HepG2 (cell line): ENCODE measurements around the gene SNAPIN. TPM values are rescaled to one million over a fixed set of nuclear protein-coding genes. Genes with fewer than 3 reads are reported as not detected.
A peak's percentile ranks its signal among the peaks of the same experiment; 100 is the strongest.

Experiments used
- ARNTL ChIP-seq: sonication (generic); formaldehyde crosslinking; IDR thresholded peaks from 2 replicates; pipeline ENCODE4 v1.4.0; 2020; ENCODE audit warnings: mild to moderate bottlenecking, missing genetic modification reagents
- GATAD1 ChIP-seq: IDR thresholded peaks from 2 replicates; pipeline ENCODE4 v1.6.1; 2016; ENCODE audit warnings: missing genetic modification reagents, missing compliant biosample characterization
- JUND ChIP-seq: sonication (generic); formaldehyde crosslinking; IDR thresholded peaks from 2 replicates; pipeline ENCODE4 v1.8.0; 2022; ENCODE audit warnings: mild to moderate bottlenecking, missing genetic modification reagents
- MXD3 ChIP-seq: IDR thresholded peaks from 2 replicates; pipeline ENCODE4 v1.6.1; 2016; ENCODE audit warnings: mild to moderate bottlenecking, missing biosample characterization, missing genetic modification reagents
- NONO ChIP-seq, 2 experiments: fragments of 450-650 bp in 1 of 2; sonication (generic) in 1 of 2; formaldehyde crosslinking in 1 of 2; IDR thresholded peaks in 1 of 2; conservative IDR thresholded peaks in 1 of 2; 2 replicates each; pipeline versions ENCODE4 v1.6.1 to v1.8.0; 2017 to 2022; ENCODE audit warnings: mild to moderate bottlenecking in 1 of 2, missing genetic modification reagents in 1 of 2, moderate library complexity in 1 of 2
- SMAD9 ChIP-seq: sonication (generic); formaldehyde crosslinking; IDR thresholded peaks from 2 replicates; pipeline ENCODE4 v1.5.1; 2020; ENCODE audit warnings: mild to moderate bottlenecking, missing genetic modification reagents
- SP140L ChIP-seq: sonication (generic); formaldehyde crosslinking; IDR thresholded peaks from 2 replicates; pipeline ENCODE4 v1.4.0; 2020; ENCODE audit warnings: missing genetic modification reagents, borderline replicate concordance
- TSC22D2 ChIP-seq: sonication (generic); formaldehyde crosslinking; IDR thresholded peaks from 2 replicates; pipeline ENCODE4 v1.5.1; 2020; ENCODE audit warnings: missing genetic modification reagents, mild to moderate bottlenecking, borderline replicate concordance
- ZBTB46 ChIP-seq: sonication (generic); formaldehyde crosslinking; IDR thresholded peaks from 2 replicates; pipeline ENCODE4 v1.4.0; 2020; ENCODE audit warnings: mild to moderate bottlenecking, missing genetic modification reagents, borderline replicate concordance
- ZNF549 ChIP-seq: sonication (generic); formaldehyde crosslinking; IDR thresholded peaks from 2 replicates; pipeline ENCODE4 v1.5.0; 2020; ENCODE audit warnings: missing genetic modification reagents
- ZNF781 ChIP-seq: sonication (generic); formaldehyde crosslinking; IDR thresholded peaks from 2 replicates; pipeline ENCODE4 v1.5.1; 2020; ENCODE audit warnings: borderline replicate concordance, mild to moderate bottlenecking, missing genetic modification reagents; ENCODE audit errors: not compliant biosample characterization
- polyA plus RNA-seq, 8 experiments: library from polyadenylated mRNA; depleted of rRNA in 3 of 8; stranded (reverse) in 7 of 8; unstranded in 1 of 8; fragments of >200 nt; fragmentation: Illumina TruSeq in 4 of 8; extraction: Trizol in 4 of 8; gene quantifications; 2 replicates each; pipeline versions ENCODE4 v1.2.1 to v1.2.3, GENCODE V29; 2011 to 2016; ENCODE audit warnings: low read depth in 4 of 8, missing spikeins in 1 of 8, mixed read lengths in 1 of 8; ENCODE audit not compliant: insufficient read depth in 1 of 8
- total RNA-seq, 5 experiments: library from RNA; depleted of rRNA; stranded (reverse); fragments of >200 nt; fragmentation: Illumina TruSeq; extraction: Trizol; gene quantifications; 2 replicates each; pipeline ENCODE4 v1.2.3, GENCODE V29; 2016; ENCODE audit warnings: low read depth in 1 of 5
- TF ChIP-seq, protein P1 (sequence below): sonication (generic); formaldehyde crosslinking; IDR thresholded peaks from 2 replicates; pipeline ENCODE4 v1.8.0; 2022; ENCODE audit warnings: missing genetic modification reagents, mild to moderate bottlenecking, inconsistent platforms, borderline replicate concordance
- TF ChIP-seq, protein P2 (sequence below): sonication (generic); formaldehyde crosslinking; IDR thresholded peaks from 2 replicates; pipeline ENCODE4 v1.5.0; 2020; ENCODE audit warnings: missing genetic modification reagents
- TF ChIP-seq, protein P3 (sequence below): sonication (generic); formaldehyde crosslinking; conservative IDR thresholded peaks from 2 replicates; pipeline ENCODE4 v1.8.0; 2022; ENCODE audit warnings: missing genetic modification reagents

SNAPIN gene
- total and polyA plus RNA-seq, 2 of the 13 experiments (the other 11 are each of a cell fraction or from before 2014, with no cell fraction given): 23.9 to 25.7 TPM

GRCh38 chr1:153627715-153628626 is 30.5 kb upstream of the SNAPIN start, which contains the start of gene S100A1 (continued):
- TF ChIP-seq, protein P1, sequence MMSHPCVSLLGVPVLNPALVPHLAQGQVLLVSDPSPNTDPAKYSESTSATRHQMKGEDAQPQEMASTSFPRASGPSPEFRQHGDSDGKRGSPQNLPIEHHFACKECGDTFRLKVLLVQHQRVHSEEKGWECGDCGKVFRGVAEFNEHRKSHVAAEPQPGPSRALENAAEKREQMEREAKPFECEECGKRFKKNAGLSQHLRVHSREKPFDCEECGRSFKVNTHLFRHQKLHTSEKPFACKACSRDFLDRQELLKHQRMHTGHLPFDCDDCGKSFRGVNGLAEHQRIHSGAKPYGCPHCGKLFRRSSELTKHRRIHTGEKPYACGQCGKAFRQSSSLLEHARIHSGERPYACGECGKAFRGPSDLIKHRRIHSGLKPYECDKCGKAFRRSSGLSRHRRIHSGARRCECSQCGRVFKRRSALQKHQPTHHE (CRISPR knock-in tag): no peak
- TF ChIP-seq ARNTL (CRISPR knock-in tag) (no peak), TSC22D2 (peak; percentile 17; the same call in 1 of the 2 replicates), JUND (CRISPR knock-in tag) (no peak), MXD3 (CRISPR knock-in tag) (no peak), ZNF549 (CRISPR knock-in tag) (no peak), NONO (IDR thresholded peaks at IDR 0.05) (no peak), NONO (CRISPR knock-in tag; conservative IDR thresholded peaks at IDR 0.05) (0 out of 2 replicates have a peak, but pooled peaks have one; percentile 4), GATAD1 (CRISPR knock-in tag) (0 out of 2 replicates have a peak, but pooled peaks have one; percentile 15), SMAD9 (no peak), ZNF781 (CRISPR knock-in tag) (no peak), SP140L (CRISPR knock-in tag) (no peak), ZBTB46 (CRISPR knock-in tag) (0 out of 2 replicates have a peak, but pooled peaks have one; percentile 46)
- TF ChIP-seq, protein P2, sequence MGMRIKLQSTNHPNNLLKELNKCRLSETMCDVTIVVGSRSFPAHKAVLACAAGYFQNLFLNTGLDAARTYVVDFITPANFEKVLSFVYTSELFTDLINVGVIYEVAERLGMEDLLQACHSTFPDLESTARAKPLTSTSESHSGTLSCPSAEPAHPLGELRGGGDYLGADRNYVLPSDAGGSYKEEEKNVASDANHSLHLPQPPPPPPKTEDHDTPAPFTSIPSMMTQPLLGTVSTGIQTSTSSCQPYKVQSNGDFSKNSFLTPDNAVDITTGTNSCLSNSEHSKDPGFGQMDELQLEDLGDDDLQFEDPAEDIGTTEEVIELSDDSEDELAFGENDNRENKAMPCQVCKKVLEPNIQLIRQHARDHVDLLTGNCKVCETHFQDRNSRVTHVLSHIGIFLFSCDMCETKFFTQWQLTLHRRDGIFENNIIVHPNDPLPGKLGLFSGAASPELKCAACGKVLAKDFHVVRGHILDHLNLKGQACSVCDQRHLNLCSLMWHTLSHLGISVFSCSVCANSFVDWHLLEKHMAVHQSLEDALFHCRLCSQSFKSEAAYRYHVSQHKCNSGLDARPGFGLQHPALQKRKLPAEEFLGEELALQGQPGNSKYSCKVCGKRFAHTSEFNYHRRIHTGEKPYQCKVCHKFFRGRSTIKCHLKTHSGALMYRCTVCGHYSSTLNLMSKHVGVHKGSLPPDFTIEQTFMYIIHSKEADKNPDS: no peak
- TF ChIP-seq, protein P3, sequence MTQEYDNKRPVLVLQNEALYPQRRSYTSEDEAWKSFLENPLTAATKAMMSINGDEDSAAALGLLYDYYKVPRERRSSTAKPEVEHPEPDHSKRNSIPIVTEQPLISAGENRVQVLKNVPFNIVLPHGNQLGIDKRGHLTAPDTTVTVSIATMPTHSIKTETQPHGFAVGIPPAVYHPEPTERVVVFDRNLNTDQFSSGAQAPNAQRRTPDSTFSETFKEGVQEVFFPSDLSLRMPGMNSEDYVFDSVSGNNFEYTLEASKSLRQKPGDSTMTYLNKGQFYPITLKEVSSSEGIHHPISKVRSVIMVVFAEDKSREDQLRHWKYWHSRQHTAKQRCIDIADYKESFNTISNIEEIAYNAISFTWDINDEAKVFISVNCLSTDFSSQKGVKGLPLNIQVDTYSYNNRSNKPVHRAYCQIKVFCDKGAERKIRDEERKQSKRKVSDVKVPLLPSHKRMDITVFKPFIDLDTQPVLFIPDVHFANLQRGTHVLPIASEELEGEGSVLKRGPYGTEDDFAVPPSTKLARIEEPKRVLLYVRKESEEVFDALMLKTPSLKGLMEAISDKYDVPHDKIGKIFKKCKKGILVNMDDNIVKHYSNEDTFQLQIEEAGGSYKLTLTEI (CRISPR knock-in tag): no peak
